Stimulated activated CD4-positive, alpha-beta T cell treated with anti-CD3 and anti-CD28 coated beads, Interleukin-12 subunit alpha, Interleukin-12 subunit beta, amount 100 ng/mL, for 48 hours (primary cell): Measurements from ENCODE around the gene PKMYT1.

ENCODE experiments used
- DNase-seq, 3 donors: peaks; one replicate each; pipeline ENCODE4 v3.0.0-alpha.2; 2020; ENCODE audit warnings: low read depth in 2 of 3, low spot score in 1 of 3

PKMYT1 gene

DNA sequence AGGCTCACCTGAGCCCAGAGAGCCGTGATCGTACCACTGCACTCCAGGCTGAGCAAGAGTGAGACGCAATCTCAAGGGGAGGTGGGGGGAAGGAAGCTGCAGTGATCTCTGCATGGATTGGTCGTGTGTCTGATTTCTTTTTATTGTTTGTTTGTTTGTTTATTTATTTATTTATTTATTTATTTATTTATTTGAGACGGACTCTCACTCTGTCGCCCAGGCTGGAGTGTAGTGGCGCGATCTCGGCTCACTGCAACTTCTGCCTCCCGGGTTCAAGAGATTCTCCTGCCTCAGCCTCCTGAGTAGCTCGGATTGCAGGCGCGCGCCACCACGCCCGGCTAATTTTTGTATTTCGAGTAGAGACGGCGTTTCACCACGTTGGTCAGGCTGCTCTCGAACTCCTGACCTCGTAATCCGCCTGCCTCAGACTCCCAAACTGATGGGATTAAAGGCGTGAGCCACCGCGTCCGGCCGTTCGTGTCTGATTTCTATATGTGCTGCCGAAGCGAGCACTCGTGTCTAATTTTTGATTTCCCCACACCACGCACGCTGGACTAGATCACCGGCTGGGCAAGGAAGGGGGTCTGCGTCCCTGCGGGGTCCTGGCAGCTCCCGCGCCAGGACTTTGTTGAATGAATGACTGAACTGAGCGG lies 39.5 kb upstream of the PKMYT1 start:
- DNase-seq = no peak

DNA sequence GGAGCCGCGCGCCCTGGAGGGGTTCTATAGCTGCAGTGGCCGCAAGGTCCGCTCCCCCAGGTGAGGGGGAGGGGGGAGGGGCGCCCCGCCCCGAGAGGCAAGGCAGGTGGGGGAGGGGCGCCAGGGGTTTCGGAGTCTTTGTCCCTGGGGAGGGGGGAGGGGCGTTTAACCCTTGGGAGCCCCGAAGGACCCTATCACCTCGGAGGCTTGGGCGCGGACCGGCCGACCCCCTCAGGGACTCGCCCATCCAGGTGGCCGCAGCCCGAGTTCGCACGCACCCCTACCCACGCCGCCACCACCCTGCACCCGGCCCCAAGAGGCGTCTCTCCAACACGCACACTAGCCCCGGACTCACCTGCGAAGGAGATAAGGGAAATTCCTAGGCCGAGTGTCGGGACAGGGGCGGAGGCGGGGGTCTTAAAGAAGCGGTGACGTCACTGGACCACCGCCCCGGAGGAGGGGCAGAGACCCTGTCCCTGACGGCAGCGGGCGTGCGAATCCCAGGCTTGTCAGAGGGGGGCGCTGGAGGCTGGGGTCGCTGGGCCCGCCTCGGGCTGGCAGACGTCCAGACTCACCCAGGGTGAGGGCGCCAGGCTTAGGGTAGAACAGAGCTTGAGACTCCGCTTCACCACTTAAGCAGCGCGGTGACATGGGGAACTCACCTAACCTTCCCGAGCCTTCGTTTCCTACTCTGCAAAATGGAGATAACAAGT lies 37.7 kb upstream of the PKMYT1 start, which contains the start of gene CLDN6:
Gene CLDN6 (minus strand): TSS at position 390 of the 713 bp plus-strand sequence. CDS start 2,162 bp downstream, outside the sequence.
- DNase-seq = no peak

DNA sequence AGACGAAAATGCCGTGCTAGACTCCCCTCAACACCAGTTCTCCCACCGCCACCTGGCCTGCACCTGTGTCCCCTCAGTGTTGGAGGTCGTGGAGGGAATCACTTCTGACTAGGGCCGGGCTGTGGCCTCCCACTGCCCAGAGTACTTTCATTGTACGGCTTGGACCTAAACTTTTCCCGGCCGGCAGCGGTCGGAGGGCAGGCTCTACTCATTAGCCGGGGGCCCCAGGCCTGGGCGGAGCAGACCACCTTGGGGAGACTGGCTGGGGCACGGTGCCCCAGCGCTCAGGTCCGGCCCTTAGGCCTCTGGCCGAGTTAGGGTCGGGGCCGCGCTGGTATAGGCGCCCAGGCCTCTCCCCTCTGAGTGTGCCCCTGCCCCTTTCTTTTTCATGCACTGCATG lies 37.1 kb upstream of the PKMYT1 start:
- DNase-seq = no peak

DNA sequence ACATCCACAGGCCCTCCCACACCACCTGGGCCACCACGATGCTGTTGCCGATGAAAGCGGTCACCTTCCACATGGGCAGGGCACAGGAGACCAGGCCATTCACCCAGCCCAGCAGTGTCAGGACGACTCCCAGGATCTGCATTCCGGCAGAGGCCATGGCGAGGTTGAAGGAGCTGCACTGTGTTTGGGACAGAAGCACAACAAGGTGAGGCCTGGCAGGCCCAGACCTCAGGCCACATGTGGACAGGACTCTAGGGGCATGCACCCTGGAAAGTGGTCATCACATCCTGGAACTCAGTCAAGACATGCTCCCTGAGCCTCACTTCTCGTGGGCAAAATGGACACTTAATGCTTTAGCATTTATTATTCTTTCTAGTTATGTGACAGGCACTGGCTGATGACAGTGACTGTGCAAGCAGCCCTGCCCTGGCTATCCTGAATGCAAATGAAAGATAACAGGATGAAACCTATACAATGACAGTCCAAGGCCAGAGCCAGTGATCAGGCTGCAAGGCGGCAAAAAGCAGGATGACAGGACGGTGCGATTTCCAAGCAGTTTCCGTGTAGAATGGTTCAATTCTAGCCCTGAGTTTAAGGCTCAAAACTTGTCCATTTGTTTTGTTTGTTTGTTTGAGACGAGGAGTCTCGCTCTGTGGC lies 35.7 kb upstream of the PKMYT1 start:
- DNase-seq = no peak

DNA sequence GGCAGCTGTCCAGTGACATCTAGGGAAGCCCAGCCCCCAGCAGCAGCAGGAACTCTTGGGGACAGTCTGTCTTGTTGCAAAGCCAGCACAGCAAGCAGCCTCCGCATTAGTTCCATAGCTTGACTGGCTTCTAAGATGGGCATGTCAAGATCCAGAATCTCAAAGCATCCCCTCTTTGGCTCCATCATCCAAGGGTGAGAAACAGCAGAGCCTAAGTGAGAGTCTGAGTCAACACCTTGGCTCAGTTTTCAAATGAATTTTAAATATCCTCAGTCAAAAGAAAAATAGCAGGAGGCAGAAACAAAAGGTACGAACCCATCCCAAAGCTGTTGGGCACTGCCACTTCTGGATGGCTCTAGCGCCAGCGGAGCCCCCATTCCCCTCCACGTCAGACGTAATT lies 34.7 kb upstream of the PKMYT1 start:
- no peak for DNase-seq

GRCh38 chr16:3013998-3014690 lies 33.9 kb upstream of the PKMYT1 start:
- no peak for DNase-seq

DNA sequence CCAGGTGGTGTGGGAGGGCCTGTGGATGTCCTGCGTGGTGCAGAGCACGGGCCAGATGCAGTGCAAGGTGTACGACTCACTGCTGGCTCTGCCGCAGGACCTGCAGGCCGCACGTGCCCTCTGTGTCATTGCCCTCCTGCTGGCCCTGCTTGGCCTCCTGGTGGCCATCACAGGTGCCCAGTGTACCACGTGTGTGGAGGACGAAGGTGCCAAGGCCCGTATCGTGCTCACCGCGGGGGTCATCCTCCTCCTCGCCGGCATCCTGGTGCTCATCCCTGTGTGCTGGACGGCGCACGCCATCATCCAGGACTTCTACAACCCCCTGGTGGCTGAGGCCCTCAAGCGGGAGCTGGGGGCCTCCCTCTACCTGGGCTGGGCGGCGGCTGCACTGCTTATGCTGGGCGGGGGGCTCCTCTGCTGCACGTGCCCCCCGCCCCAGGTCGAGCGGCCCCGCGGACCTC lies 33.3 kb upstream of the PKMYT1 start:
- DNase-seq = no peak

- no peak for DNase-seq
These were observed 32.7 kb upstream of the PKMYT1 start, which contains the start of gene CLDN9 for GRCh38 chr16:3012828-3013420. CLDN9 (plus strand) TSS chr16:3012923; CDS start chr16:3013363, 440 bp downstream.

GRCh38 chr16:3012246-3012645 lies 32.0 kb upstream of the PKMYT1 start:
- no peak for DNase-seq

DNA sequence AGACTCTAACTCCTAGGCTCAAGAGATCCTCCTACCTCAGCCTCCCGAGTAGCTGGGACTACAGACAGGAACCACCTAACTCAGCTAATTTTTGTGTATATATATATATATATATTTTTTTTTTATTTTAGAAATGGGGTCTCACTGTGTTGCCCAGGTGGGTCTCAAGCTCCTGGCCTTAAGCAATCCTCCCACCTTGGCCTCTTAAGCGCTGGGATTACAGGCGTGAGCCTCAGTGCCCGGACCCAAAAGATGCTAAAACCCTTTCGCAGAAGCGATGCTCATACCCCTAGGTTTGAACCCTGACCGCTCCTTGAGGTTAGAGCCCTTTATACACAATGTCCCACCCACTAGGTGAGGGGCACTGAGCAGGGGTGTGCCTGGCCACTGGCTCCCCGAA lies 30.3 kb upstream of the PKMYT1 start:
- no peak for DNase-seq

DNA sequence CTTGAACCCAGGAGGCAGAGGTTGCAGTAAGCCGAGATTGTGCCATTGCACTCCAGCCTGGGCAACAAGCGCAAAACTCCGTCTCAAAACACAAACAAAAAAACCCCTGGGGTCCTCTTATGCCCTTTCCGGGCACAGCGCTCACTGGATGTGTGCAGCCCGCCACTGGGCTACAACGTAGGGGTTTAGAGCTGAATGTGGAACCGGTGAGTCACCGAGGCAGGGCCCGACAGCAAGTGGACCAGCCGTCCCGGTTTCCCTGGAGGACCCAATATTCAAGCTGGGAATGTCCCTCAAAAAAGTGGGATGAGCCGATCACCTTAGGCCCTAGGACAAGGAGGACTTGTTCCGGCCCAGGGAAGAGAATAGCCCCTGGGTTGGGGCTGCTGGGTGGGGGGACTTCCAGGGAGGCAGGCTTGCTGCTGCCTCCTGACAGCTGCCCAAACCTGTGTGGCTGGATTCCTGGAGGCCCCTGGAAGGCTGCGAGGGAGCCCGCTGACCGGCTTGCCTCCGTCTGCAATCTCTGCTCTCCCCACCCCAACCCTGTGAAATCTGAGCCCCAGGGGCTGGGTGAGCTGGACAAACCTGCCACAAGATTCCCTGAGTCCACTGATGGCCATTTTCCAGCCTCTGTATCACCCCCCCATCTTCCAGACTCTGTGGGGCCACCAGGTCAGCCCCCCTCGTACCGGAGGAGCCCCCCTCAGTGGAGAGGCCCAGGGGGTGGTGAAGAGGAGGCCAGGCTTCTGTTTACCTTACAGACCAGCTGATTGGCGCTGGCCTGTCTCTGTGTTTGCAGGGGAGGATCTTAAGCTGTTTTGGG lies 29.5 kb upstream of the PKMYT1 start:
- DNase-seq = no peak

- DNase-seq = no peak
These were observed 28.4 kb upstream of the PKMYT1 start for GRCh38 chr16:3008690-3009037.

DNA sequence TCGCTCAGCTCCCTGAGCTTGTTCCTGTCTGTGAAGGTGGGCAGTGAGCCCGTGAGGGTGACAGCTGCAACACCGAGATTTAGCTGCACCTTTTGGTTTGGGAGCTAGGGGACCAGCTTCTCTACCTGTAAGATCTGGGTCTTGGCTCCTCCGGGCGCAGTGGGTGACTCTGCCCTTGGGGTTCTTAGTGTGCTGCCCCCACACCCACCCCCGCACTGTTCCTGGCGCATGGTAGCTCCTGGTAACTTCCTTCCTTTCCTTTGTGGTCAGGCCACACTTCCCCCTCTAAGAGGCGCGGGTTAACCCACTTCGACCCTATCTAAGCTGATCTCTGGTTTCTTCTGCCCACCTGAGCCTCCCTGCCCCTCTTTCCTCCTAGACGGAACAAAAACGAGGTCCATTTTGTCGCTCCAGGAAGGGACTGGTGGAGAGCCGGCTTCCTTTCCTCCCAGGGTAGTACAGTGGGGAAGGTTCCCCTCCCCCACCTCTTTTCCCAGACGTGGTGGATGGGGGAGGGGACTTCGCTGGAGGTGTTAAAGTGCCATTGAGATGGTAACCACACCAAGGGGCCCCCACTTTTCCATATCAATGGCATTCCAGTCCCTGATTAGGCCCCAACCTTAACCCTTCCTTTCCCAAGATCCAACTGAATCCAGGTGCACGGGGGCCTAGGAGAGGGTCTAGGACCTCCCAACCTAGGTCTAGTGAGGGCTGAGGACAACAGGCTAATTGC lies 27.9 kb upstream of the PKMYT1 start:
- no peak for DNase-seq

DNA sequence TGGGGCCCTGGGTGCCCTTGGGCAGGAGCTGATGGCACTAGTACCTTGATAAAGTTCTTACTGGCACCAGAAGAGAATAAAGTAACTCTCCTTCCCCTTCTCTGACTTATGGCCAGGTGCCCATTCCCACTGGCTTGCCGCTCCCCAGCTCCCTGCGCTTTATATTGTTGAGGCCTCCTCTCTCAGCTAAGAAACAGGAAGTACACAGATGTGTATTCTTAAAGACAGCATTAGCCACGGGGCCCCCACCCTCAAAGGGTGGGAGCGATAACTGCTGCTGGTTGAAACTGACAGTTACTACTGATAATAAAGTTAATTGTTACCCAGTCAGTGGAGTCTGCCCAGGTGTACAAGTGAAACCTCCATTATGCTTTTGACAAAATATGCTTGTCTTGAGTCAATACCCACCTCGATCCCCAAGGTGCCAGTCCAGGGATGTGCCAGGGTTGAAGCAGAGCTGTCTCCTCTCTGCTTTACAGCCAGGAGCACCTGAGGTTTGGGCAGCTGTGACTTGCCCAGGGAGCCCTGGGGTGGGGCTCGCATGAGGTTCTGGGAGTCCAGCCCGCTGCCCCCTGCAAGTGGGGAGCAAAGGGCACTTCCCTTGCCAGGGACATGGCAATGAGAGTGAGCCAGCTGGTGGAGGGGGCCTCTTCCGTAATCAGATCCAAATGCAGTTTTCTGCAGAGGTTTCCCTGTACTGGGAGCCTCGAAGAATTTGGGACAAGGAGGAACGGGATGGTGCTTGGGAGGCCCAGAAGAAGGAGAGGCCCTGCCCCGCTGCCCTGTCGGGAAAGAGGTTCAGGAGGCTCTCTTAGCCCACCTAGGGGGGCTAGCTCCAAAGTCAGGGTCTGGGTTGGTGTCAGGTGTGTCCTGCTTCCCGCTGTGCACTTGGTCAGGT lies 27.1 kb upstream of the PKMYT1 start:
- no peak for DNase-seq

DNA sequence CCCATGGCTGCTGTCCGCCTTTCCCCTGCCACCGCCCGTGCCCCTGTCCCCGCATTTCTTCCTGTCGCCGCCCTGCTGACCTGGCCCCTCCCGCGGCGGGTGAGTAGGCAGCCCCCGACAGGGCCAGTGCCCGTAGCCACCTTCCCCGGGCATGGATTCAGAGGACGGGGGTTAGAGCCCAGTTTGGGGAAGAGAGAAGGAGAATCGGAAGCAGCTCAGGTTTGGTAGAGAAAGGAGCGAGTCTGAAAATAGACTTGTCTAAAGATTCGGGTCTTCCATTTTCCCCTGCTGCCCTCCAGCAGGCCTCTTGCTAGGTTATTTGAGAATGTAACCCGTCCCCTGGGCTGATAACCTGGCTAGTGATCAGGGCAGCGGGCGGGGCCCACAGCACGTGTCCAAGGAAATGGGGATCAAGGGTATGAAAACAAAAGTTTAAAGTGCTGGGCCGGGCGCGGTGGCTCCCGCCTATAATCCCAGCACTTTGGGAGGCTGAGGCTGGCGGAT lies 24.6 kb upstream of the PKMYT1 start:
- no peak for DNase-seq

DNA sequence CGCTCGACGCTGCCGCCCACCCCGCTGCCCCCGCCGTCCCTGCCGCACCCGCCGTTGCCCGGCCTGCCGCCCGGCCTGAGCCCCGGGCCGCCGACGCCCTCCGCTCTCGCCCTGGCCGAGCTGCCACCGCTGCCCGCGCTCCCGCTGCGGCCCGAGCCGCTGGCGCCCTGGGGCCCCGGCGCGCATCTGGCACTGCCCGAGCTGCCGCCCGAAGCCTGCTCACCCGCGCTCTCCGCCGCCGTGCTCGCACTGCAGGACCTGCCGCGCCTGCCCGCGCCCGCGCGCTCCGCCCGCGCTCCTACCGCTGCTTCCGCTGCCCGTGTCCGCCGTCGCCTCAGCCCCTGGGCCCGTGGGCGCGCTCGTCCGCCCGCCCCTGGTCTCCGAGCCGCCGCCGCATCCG lies 24.1 kb upstream of the PKMYT1 start:
- no peak for DNase-seq

- peak; percentile 93 to 97 (median 96) for DNase-seq
These were observed 23.5 kb upstream of the PKMYT1 start for GRCh38 chr16:3003582-3004270.

- DNase-seq = no peak
These were observed 21.1 kb upstream of the PKMYT1 start for GRCh38 chr16:3001316-3001715.
